HEK293 (cell line): Measurements from ENCODE around the gene CNOT8.

Experiments used
- ZNF362 ChIP-seq: fragments of 450-650 bp; formaldehyde crosslinking; IDR thresholded peaks from 2 replicates; pipeline ENCODE4 v1.5.1; 2016; ENCODE audit warnings: missing biosample characterization, missing genetic modification characterization
- ZNF626 ChIP-seq: fragments of 450-650 bp; sonication (Bioruptor Pico); formaldehyde crosslinking; IDR thresholded peaks from 2 replicates; pipeline ENCODE4 v1.5.1; 2018; ENCODE audit warnings: missing biosample characterization, missing genetic modification characterization, inconsistent platforms

DNA sequence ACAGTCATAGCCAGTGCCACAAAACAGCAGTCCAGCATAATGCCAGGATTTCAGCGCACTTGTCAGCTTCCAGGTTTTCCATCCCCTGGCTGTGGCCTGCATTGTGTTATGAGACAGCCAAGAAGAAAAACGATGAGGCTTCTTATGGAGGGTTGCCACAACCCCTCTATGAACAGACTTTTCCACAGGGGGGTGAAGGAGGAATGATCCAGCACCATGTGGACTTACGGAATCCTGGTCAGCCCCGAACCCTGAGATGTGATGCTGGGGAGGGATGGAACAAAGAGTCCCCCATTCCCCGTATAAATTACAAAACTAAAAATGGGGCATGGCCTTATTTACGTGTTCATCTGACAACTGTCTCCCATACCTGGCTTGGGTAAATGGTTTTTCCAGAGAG, 40.6 kb upstream of the CNOT8 start:
- TF ChIP-seq ZNF362 (tag by site-specific recombination) (no peak), ZNF626 (no peak)
